GM12873 (cell line): ENCODE measurements around the gene PHLPP2.

Source experiments
- TF ChIP-seq, protein P1 (sequence below): IDR thresholded peaks from 2 replicates; pipeline ENCODE4 v1.5.1; 2012; ENCODE audit warnings: low read depth, mild to moderate bottlenecking, moderate library complexity, low read length, control low read depth; ENCODE audit not compliant: insufficient read depth; ENCODE audit errors: missing control alignments

Gene PHLPP2

DNA sequence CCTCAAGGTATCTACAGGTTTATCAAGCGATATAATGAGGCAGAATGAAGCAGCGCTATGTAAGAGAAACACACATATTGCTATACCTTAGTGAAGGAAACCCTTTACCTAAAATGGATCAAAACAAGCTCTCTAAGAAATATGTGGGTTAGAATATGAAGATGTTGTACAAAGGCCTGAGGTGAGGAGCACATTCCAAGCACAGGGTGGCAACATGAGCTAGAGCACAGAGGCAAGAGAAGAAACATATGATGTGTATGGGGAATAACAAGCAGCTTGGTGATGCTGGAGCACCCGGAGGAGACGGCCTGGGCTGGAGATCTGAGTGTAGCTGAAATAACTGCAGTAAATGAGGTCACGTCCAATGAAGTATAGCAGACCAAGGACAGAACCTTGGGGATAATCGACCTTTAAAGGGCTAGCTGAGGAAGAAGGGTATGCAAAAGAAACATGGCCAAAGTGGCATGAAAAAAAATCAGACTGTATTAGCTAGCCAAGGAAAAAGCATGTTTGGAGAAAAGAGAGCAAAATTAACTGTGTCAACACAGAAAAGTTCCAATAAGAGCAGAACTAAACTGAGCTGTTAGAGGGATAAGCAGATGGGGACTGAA lies 54.5 kb downstream of the PHLPP2 start:
- TF ChIP-seq, protein P1, sequence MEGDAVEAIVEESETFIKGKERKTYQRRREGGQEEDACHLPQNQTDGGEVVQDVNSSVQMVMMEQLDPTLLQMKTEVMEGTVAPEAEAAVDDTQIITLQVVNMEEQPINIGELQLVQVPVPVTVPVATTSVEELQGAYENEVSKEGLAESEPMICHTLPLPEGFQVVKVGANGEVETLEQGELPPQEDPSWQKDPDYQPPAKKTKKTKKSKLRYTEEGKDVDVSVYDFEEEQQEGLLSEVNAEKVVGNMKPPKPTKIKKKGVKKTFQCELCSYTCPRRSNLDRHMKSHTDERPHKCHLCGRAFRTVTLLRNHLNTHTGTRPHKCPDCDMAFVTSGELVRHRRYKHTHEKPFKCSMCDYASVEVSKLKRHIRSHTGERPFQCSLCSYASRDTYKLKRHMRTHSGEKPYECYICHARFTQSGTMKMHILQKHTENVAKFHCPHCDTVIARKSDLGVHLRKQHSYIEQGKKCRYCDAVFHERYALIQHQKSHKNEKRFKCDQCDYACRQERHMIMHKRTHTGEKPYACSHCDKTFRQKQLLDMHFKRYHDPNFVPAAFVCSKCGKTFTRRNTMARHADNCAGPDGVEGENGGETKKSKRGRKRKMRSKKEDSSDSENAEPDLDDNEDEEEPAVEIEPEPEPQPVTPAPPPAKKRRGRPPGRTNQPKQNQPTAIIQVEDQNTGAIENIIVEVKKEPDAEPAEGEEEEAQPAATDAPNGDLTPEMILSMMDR, result no peak

DNA sequence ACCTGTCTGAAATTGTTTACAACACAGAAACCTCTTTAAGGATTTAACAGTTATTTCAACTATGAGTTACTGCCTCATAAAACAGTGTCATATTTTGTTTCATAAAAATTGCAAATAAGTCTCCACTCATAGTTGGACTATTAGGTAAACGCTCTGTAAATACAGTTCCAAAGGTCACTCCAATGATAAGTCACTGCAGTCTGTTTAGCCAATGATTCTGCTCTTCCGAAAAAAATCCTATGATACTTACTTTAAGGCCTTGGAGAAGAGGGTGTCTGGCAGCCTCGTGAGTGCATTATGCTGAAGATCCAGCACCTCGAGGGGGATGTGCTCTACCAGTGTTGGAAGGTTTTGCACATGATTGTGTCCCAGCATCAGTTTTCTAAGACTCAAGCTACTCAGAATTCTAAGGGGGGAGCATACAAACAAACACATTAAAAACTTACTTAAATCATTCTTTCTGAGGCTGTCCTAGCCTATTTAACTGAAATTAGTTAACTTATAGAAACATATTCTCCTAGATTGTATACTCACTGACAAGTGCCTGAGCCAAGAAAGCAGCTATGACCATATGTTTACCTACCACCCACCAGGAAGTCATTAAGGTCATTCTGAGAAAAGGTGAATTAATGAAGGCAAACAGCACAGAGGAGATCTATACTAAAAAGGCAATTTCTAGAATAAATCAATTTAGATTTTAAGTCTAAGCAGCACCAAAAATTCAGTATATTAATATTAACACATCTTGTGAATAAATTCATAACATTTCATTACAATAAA lies 57.4 kb downstream of the PHLPP2 start:
- TF ChIP-seq, protein P1, result no peak

DNA sequence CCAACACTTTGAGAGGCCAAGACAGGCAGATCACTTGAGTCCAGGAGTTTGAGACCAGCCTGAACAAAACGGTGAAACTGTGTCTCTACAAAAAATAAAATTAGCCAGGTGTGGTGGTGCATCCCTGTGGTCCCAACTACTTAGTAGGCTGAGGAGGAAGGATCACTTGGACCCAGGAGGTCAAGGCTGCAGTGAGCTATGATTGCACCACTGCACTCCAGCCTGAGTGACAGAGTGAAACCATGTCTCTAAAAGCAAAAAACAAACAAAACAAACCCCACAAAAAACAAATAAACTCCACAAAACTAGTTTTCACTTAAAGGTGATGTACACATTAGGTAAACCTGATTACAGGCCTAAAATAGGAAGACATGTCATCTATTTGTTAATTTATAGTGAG lies 58.2 kb downstream of the PHLPP2 start:
- TF ChIP-seq, protein P1, result no peak

DNA sequence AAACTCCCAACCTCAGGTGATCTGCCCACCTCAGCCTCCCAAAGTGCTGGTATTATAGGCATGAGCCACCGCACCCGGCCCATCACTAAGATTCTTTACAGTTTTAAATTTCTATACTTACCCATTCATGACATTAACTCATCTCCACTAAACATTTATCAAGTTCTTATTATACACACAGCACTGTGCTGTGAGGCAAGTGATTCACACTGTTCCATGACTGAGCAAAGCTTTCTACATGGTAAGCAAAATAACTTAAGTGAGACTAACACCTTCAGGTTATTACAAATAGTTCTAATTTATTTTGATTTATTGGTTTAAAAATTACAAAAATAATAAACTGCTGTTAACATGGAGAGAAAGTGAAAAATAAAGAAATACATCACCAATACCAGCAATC lies 65.0 kb downstream of the PHLPP2 start:
- TF ChIP-seq, protein P1, result no peak

DNA sequence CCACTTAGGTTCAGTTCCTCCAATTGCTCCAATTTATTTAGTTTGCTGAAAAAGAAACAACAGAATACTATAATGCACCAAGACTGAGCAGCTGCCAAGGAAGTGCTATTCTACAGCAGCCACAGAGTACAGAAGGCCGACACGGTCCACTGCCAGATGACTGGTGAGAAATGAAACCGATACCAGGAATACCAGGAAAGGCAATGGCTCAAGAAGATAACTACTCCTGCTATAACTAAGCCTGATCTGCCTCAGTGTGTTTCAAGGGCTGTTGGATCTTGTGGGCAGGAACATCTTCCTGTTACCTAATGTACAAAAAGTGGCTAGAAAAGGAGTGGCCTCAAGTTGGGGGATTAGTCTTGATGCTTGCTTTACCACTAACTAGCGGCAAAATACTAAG lies 65.7 kb downstream of the PHLPP2 start:
- TF ChIP-seq, protein P1, result no peak

DNA sequence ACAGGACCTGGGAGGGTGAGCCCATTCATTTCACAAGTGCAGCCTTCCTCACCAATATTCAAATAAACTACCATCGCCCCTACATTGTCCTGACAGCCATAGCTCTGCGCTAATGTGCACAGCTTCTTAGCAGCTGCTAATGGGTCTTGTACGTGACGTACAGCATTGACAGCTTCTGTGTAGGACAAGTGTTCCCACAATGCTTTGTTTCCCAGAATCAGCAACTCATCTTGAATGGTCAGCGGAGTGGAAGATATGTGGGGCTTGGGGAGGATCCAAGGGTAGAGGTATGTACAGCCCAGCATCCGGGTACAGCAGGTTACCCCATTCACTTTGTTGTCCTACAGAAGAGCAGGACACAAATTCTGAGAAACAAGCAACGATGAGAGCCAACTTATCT lies 74.8 kb downstream of the PHLPP2 start:
- TF ChIP-seq, protein P1, result no peak

DNA sequence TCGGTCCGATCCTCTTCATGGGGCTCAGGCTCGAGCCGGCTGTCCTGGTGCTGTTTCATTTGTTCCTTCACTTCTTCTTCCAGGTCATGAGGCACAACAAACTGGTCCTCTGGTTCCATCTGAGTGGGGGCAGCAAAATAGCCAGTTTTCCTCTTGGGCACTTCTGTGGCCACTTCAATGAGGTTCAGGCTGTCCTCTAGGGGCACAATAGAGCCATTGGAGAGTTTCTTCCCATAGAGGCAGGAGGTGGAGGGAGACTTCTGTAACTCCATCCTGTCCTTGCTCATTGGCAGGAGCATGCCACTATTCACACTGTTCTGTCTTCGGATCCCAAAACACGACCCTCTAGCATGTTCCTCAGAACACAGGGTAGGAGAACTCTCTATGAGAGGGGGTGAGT lies 75.6 kb downstream of the PHLPP2 start:
- TF ChIP-seq, protein P1, result peak; percentile 60
